WTC11 (cell line): ENCODE results near the gene COL13A1. TPM values are rescaled to one million over a fixed set of nuclear protein-coding genes. Genes with fewer than 3 reads are reported as not detected.

Source experiments
- ATAC-seq: fragments of 200-7000 bp; cut with Tn5 transposase; 2 replicates; pipeline ENCODE4 v1.10.0; 2021; ENCODE audit warnings: mild to moderate bottlenecking, moderate library complexity
- CTCF ChIA-PET: fragments of 300-600 bp; sonication (Branson Sonifier 250); formaldehyde crosslinking; loops from one replicate; lab custom pipeline; 2021; ENCODE audit warnings: antibody characterized with exemption; lab: Charles Lee
- POLR2A ChIA-PET: fragments of 350-600 bp; sonication (Branson Sonifier 250); formaldehyde crosslinking; loops from one replicate; lab custom pipeline; 2021; ENCODE audit warnings: antibody characterized with exemption; lab: Charles Lee
- DNase-seq: peaks from one replicate; pipeline ENCODE4 v3.0.0; 2021; ENCODE audit warnings: low spot score
- H3K27ac Mint-ChIP-seq: 2 replicates; pipeline ENCODE4 v1.8.0; 2021; ENCODE audit warnings: mixed read lengths
- H3K27me3 Mint-ChIP-seq: 2 replicates; pipeline ENCODE4 v1.8.0; 2021; ENCODE audit warnings: low read depth, mild to moderate bottlenecking, moderate library complexity, mixed read lengths
- H3K36me3 Mint-ChIP-seq: 2 replicates; pipeline ENCODE4 v1.8.0; 2021; ENCODE audit warnings: mixed read lengths
- H3K4me1 Mint-ChIP-seq: 2 replicates; pipeline ENCODE4 v1.8.0; 2022; ENCODE audit warnings: mixed read lengths
- H3K4me3 Mint-ChIP-seq: 2 replicates; pipeline ENCODE4 v1.8.0; 2021; ENCODE audit warnings: mild to moderate bottlenecking, moderate library complexity, mixed read lengths
- H3K9me3 Mint-ChIP-seq: 2 replicates; pipeline ENCODE4 v1.8.0; 2021; ENCODE audit warnings: mixed read lengths
- CREM ChIP-seq: sonication (generic); formaldehyde crosslinking; IDR thresholded peaks from 2 replicates; pipeline ENCODE4 v1.8.1; 2022; ENCODE audit warnings: mild to moderate bottlenecking, missing genetic modification reagents, moderate library complexity
- EMX1 ChIP-seq: fragments of 250-450 bp; sonication (Bioruptor Pico); IDR thresholded peaks from 2 replicates; pipeline ENCODE4 v1.8.0; 2021; ENCODE audit warnings: mild to moderate bottlenecking
- ESRRA ChIP-seq: sonication (generic); formaldehyde crosslinking; IDR thresholded peaks from 2 replicates; pipeline ENCODE4 v1.8.1; 2022; ENCODE audit warnings: mild to moderate bottlenecking, missing genetic modification reagents, borderline replicate concordance
- MLX ChIP-seq: sonication (generic); formaldehyde crosslinking; IDR thresholded peaks from 2 replicates; pipeline ENCODE4 v1.8.1; 2023; ENCODE audit warnings: mild to moderate bottlenecking, missing genetic modification reagents, moderate library complexity
- MXD4 ChIP-seq: fragments of 250-450 bp; sonication (Bioruptor Pico); IDR thresholded peaks from 2 replicates; pipeline ENCODE4 v1.8.0; 2021; ENCODE audit warnings: mild to moderate bottlenecking, moderate library complexity, borderline replicate concordance
- NR2C2 ChIP-seq: sonication (generic); formaldehyde crosslinking; IDR thresholded peaks from 2 replicates; pipeline ENCODE4 v1.8.0; 2022; ENCODE audit warnings: mild to moderate bottlenecking, missing genetic modification reagents
- SP1 ChIP-seq: sonication (generic); formaldehyde crosslinking; conservative IDR thresholded peaks from 2 replicates; pipeline ENCODE4 v1.8.1; 2022; ENCODE audit warnings: missing genetic modification reagents
- ZBTB21 ChIP-seq: sonication (generic); formaldehyde crosslinking; IDR thresholded peaks from 2 replicates; pipeline ENCODE4 v1.8.1; 2023; ENCODE audit warnings: mild to moderate bottlenecking, missing genetic modification reagents, borderline replicate concordance
- ZNF416 ChIP-seq: fragments of 250-450 bp; sonication (Bioruptor Pico); IDR thresholded peaks from 2 replicates; pipeline ENCODE4 v1.9.0; 2021; ENCODE audit warnings: mild to moderate bottlenecking, inconsistent platforms
- ZNF532 ChIP-seq: fragments of 250-450 bp; sonication (Bioruptor Pico); IDR thresholded peaks from 2 replicates; pipeline ENCODE4 v1.9.0; 2021; ENCODE audit warnings: mild to moderate bottlenecking, borderline replicate concordance
- total RNA-seq: library from RNA; stranded (reverse); gene quantifications from 3 replicates; pipeline ENCODE4 v1.2.3, GENCODE V29; 2021

Gene COL13A1
- total RNA-seq, 1 experiment from 2014 or later: 7.1 TPM

- no peak for TF ChIP-seq ZNF532 (CRISPR knock-in tag)
Measured at GRCh38 chr10:69973678-69974077, 172.0 kb downstream of the COL13A1 start (continued).

GRCh38 chr10:69974551-69975155 is 172.9 kb downstream of the COL13A1 start:
- ATAC-seq: no peak
- peaks cover 41% of the 10 kb centered on the region for H3K27me3 Mint-ChIP-seq
- TF ChIP-seq EMX1: no peak
- no peak for TF ChIP-seq MLX
- no peak for TF ChIP-seq NR2C2 (CRISPR knock-in tag)
- TF ChIP-seq, all 79 proteins: peak for 0
- Mint-ChIP-seq H3K9me3 (peaks cover 19% of the 10 kb centered on the region), H3K27ac (no peak overlapping the region), H3K4me3 (no peak overlapping the region), H3K36me3 (peaks cover 3% of the 10 kb centered on the region), H3K4me1 (peaks cover 10% of the 10 kb centered on the region)
- no peak for DNase-seq
- ChIA-PET POLR2A (no interaction called here), CTCF (interaction anchor here (1.4 to 4.5 kb wide), 2 partner anchors 16 to 133 kb away, joined by 6 to 18 read pairs; no protein-coding TSS in a partner anchor)

- TF ChIP-seq ZNF416 (CRISPR knock-in tag) (no peak), ESRRA (CRISPR knock-in tag) (no peak)
- ChIA-PET POLR2A (no interaction called here), CTCF (interaction anchor here (4.5 kb wide), 1 partner anchor 19 kb away, joined by 18 read pairs; no protein-coding TSS in a partner anchor)
- H3K36me3 Mint-ChIP-seq: peaks cover 3% of the 10 kb centered on the region
- no peak for DNase-seq
- H3K27me3 Mint-ChIP-seq: peaks cover 41% of the 10 kb centered on the region
- no peak for ATAC-seq
- H3K4me1 Mint-ChIP-seq: peaks cover 10% of the 10 kb centered on the region
- H3K27ac Mint-ChIP-seq: no peak overlapping the region
- peaks cover 30% of the 10 kb centered on the region for H3K9me3 Mint-ChIP-seq
- H3K4me3 Mint-ChIP-seq: no peak overlapping the region
Measured at GRCh38 chr10:69976795-69977546, 175.3 kb downstream of the COL13A1 start.

- POLR2A ChIA-PET: no interaction called here
- no peak overlapping the region for H3K27ac Mint-ChIP-seq
- peaks cover 3% of the 10 kb centered on the region for H3K36me3 Mint-ChIP-seq
- ATAC-seq (no peak), DNase-seq (no peak)
- CTCF ChIA-PET: no interaction called here
- peaks cover 30% of the 10 kb centered on the region for H3K9me3 Mint-ChIP-seq
- no peak overlapping the region for H3K4me3 Mint-ChIP-seq
- TF ChIP-seq CREM (CRISPR knock-in tag): no peak
- TF ChIP-seq ZBTB21 (CRISPR knock-in tag): no peak
- TF ChIP-seq EMX1: no peak
- no peak for TF ChIP-seq MXD4 (CRISPR knock-in tag)
- peaks cover 10% of the 10 kb centered on the region for H3K4me1 Mint-ChIP-seq
- peaks cover 29% of the 10 kb centered on the region for H3K27me3 Mint-ChIP-seq
Measured at GRCh38 chr10:69979174-69979573, 177.5 kb downstream of the COL13A1 start.

GRCh38 chr10:69980672-69981071 is 179.0 kb downstream of the COL13A1 start:
- no peak for ATAC-seq
- Mint-ChIP-seq H3K36me3 (peaks cover 3% of the 10 kb centered on the region), H3K4me1 (peaks cover 7% of the 10 kb centered on the region; the same call in 1 of the 2 replicates), H3K27me3 (peaks cover 23% of the 10 kb centered on the region), H3K9me3 (peaks cover 30% of the 10 kb centered on the region), H3K27ac (no peak overlapping the region), H3K4me3 (no peak overlapping the region)
- no peak for TF ChIP-seq SP1
- ChIA-PET POLR2A (interaction anchor here (1.2 kb wide), 1 partner anchor 166 kb away, joined by 3 read pairs; the partner anchor contains the start of gene TYSND1), CTCF (interaction anchor here (1.1 kb wide), 1 partner anchor 22 kb away, joined by 4 read pairs; no protein-coding TSS in a partner anchor)
- no peak for DNase-seq
